HCT116 (cell line): Measurements from ENCODE around the gene TMEM181. TPM values are rescaled to one million over a fixed set of nuclear protein-coding genes. Genes with fewer than 3 reads are reported as not detected.

Experiments
- ATAC-seq: fragments of 200-7000 bp; cut with Tn5 transposase; 2 replicates; pipeline ENCODE4 v1.9.1; 2020; ENCODE audit warnings: mild to moderate bottlenecking, moderate library complexity
- BruUV-seq: library from RNA; stranded (reverse); fragments of 400-500 nt; replicated peaks from 2 replicates; lab custom pipeline; 2021; lab: Mats Ljungman, UMichigan
- CTCF ChIA-PET: fragments of 300-600 bp; sonication (Branson Sonifier 250); formaldehyde crosslinking; loops from one replicate; lab custom pipeline; 2021; ENCODE audit warnings: antibody characterized with exemption; lab: Charles Lee
- POLR2A ChIA-PET: fragments of 300-600, 350-600 bp; sonication (Branson Sonifier 250); formaldehyde crosslinking; loops from one replicate; lab custom pipeline; 2021; ENCODE audit warnings: antibody characterized with exemption; lab: Charles Lee
- RAD21 ChIA-PET, 2 experiments: fragments of 300-600 bp; sonication (Branson Sonifier 250); formaldehyde crosslinking; loops; one replicate each; lab custom pipeline; 2023; ENCODE audit warnings: low total read pairs in 2 of 2; ENCODE audit not compliant: uncharacterized antibody in 2 of 2, unreplicated experiment in 2 of 2, low non-redundant PET in 1 of 2; lab: Charles Lee
- DNase-seq: peaks from one replicate; pipeline ENCODE4 v3.0.0-alpha.2; 2010; ENCODE audit warnings: low read depth, low spot score
- H2AFZ ChIP-seq: fragments of 200-600 bp; shearing (Covaris generic), sonication (generic); 2 replicates; pipeline ENCODE4 v1.6.1; 2017; ENCODE audit warnings: low read depth, mixed run types, mixed read lengths, antibody characterized with exemption, low read length; ENCODE audit not compliant: poor library complexity, severe bottlenecking
- H3K27ac ChIP-seq: 2 replicates; pipeline ENCODE4 v1.5.1; 2012; ENCODE audit warnings: low read depth, low read length
- H3K27me3 ChIP-seq: fragments of 200-600 bp; sonication (generic); 2 replicates; pipeline ENCODE4 v1.6.1; 2016; ENCODE audit warnings: mixed run types, low read length, mixed read lengths; ENCODE audit not compliant: insufficient read depth
- H3K36me3 ChIP-seq, 2 experiments: fragments of 200-500 bp in 1 of 2; fragments of 200-600 bp in 1 of 2; sonication (Bioruptor generic) in 1 of 2; sonication (generic) in 1 of 2; 2 replicates each; pipeline versions ENCODE4 v1.5.1 to v1.6.1; 2014 to 2016; ENCODE audit warnings: low read length in 2 of 2, inconsistent platforms in 1 of 2, mixed read lengths in 1 of 2, mixed run types in 1 of 2; ENCODE audit not compliant: insufficient read depth in 2 of 2, control insufficient read depth in 1 of 2
- H3K4me1 ChIP-seq, 2 experiments: fragments of 200-600 bp in 1 of 2; sonication (generic) in 1 of 2; 2 replicates each; pipeline versions ENCODE4 v1.5.1 to v1.6.1; 2012 to 2017; ENCODE audit warnings: low read length in 2 of 2, inconsistent platforms in 1 of 2, mild to moderate bottlenecking in 1 of 2, mixed read lengths in 1 of 2, mixed run types in 1 of 2, moderate library complexity in 1 of 2; ENCODE audit not compliant: insufficient read depth in 2 of 2, control insufficient read depth in 1 of 2
- H3K4me2 ChIP-seq: fragments of 200-600 bp; sonication (generic); 2 replicates; pipeline ENCODE4 v1.6.1; 2017; ENCODE audit warnings: mixed run types, low read length, mixed read lengths
- H3K4me3 ChIP-seq, 2 experiments: fragments of 200-600 bp in 1 of 2; sonication (generic) in 1 of 2; replicated peaks in 1 of 2; 2 replicates each; pipeline ENCODE4 v1.5.1; 2011 to 2016; ENCODE audit warnings: low read length in 2 of 2, control low read depth in 1 of 2, low read depth in 1 of 2, mild to moderate bottlenecking in 1 of 2, mixed read lengths in 1 of 2, mixed run types in 1 of 2
- H3K79me2 ChIP-seq: fragments of 200-600 bp; sonication (generic); 2 replicates; pipeline ENCODE4 v1.6.1; 2017; ENCODE audit warnings: mild to moderate bottlenecking, mixed run types, low read length, moderate library complexity, mixed read lengths; ENCODE audit not compliant: insufficient read depth
- H3K9ac ChIP-seq: fragments of 200-600 bp; sonication (generic); 2 replicates; pipeline ENCODE4 v1.6.1; 2016; ENCODE audit warnings: low read length, mixed read lengths
- H3K9me2 ChIP-seq: fragments of 200-600 bp; sonication (generic), shearing (Covaris generic); 2 replicates; pipeline ENCODE4 v1.6.1; 2017; ENCODE audit warnings: mixed run types, mild to moderate bottlenecking, moderate library complexity; ENCODE audit not compliant: insufficient read depth
- H3K9me3 ChIP-seq, 2 experiments: fragments of 200-500 bp in 1 of 2; fragments of 200-600 bp in 1 of 2; sonication (Bioruptor generic) in 1 of 2; sonication (generic) in 1 of 2; 2 replicates each; pipeline ENCODE4 v1.6.1; 2014 to 2017; ENCODE audit warnings: low read length in 2 of 2, mixed read lengths in 2 of 2, inconsistent platforms in 1 of 2, low read depth in 1 of 2, mild to moderate bottlenecking in 1 of 2, mixed run types in 1 of 2, moderate library complexity in 1 of 2; ENCODE audit not compliant: control insufficient read depth in 1 of 2, insufficient read depth in 1 of 2
- H4K20me1 ChIP-seq: fragments of 200-600 bp; sonication (generic), shearing (Covaris generic); 2 replicates; pipeline ENCODE4 v1.6.1; 2017; ENCODE audit warnings: mixed run types, mild to moderate bottlenecking, moderate library complexity; ENCODE audit not compliant: insufficient read depth
- EGR1 ChIP-seq: IDR thresholded peaks from 2 replicates; pipeline ENCODE4 v1.6.1; 2012; ENCODE audit warnings: low read depth
- FOSL1 ChIP-seq: IDR thresholded peaks from 2 replicates; pipeline ENCODE4 v1.6.1; 2012; ENCODE audit warnings: low read depth
- POLR2AphosphoS5 ChIP-seq: IDR thresholded peaks from 2 replicates; pipeline ENCODE4 v1.6.1; 2011; ENCODE audit warnings: mild to moderate bottlenecking, low read depth, low read length, moderate library complexity
- RAD21 ChIP-seq: IDR thresholded peaks from 2 replicates; pipeline ENCODE4 v1.6.1; 2012; ENCODE audit warnings: low read depth, mild to moderate bottlenecking
- intact Hi-C: fragments of 100-400 bp; cut with micrococcal nuclease; formaldehyde crosslinking; loops from 2 replicates; pipeline ENCODE4 v1.10.0; 2022
- total RNA-seq: library from RNA; stranded (reverse); gene quantifications from one replicate; pipeline ENCODE4 v1.2.1, GENCODE V29; 2021; ENCODE audit not compliant: unreplicated experiment
- TF ChIP-seq, protein P1 (sequence below): IDR thresholded peaks from 2 replicates; pipeline ENCODE4 v1.6.1; 2012; ENCODE audit warnings: low read depth
- TF ChIP-seq, protein P2 (sequence below): IDR thresholded peaks from 2 replicates; pipeline ENCODE4 v1.6.1; 2012
- TF ChIP-seq, protein P3 (sequence below): IDR thresholded peaks from 2 replicates; pipeline ENCODE4 v1.6.1; 2012
- TF ChIP-seq, protein P4 (sequence below): IDR thresholded peaks from 2 replicates; pipeline ENCODE4 v1.6.1; 2011; ENCODE audit warnings: mild to moderate bottlenecking, low read length, moderate library complexity; ENCODE audit not compliant: insufficient replicate concordance; ENCODE audit errors: extremely low read depth
- TF ChIP-seq, protein P5 (sequence below), 3 experiments: fragments of 200-600 bp in 1 of 3; sonication (generic) in 1 of 3; IDR thresholded peaks in 2 of 3; conservative IDR thresholded peaks in 1 of 3; 2 replicates each; pipeline ENCODE4 v1.5.1; 2012 to 2017; ENCODE audit warnings: low read depth in 2 of 3, low read length in 2 of 3, antibody characterized with exemption in 1 of 3, borderline replicate concordance in 1 of 3, control low read depth in 1 of 3, mild to moderate bottlenecking in 1 of 3, mixed read lengths in 1 of 3, mixed run types in 1 of 3, moderate library complexity in 1 of 3; ENCODE audit not compliant: insufficient read depth in 1 of 3

Gene TMEM181
- total RNA-seq, 1 experiment from 2014 or later: 34.4 TPM

DNA sequence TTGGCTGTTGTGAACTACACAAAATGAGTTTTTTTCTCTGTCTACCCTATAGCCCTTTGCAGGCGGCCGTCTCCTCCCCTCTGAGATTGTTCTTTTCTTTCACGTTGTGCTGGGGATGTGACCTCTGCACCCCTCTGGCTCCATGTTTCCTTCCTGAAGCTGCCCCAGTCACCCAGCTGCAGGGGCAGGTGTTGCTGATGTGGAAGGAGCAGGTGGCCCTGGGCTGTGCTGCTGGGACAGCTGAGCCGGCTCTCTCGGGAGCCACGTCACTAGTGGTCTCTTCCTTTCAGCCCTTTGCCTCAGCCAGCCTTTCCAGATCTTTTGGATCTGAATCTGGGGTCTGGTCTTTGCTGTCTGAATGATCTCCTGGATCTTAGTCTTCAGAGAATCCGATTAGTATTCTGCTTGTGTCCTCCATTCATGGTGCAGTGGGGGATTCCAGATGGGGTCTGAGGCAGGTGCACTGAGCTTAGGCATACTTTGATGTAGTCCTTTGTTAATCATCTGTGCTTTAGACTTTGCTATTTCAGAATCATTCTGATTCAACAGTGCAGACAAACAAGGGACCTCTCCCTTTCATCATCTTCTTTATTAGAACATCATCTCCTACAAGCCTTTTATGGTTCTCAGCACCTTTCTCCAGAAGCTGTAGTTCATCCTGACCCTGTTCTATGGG is 31.4 kb downstream of the TMEM181 start:
- Histone ChIP-seq H2AFZ (no peak overlapping the region), H3K4me1 (no peaks in the 10 kb centered on the region), H3K9me2 (no peaks in the 10 kb centered on the region), H3K27me3 (no peaks in the 10 kb centered on the region), H3K36me3 (peaks cover 42 to 73% of the 10 kb centered on the region in 2 experiments; a peak in 3 of 4 replicates), H3K27ac (no peak overlapping the region), H3K79me2 (peaks cover 6% of the 10 kb centered on the region; the same call in 1 of the 2 replicates), H3K4me2 (no peak overlapping the region), H3K4me3 (no peak overlapping the region), H4K20me1 (no peaks in the 10 kb centered on the region), H3K9ac (no peak overlapping the region), H3K9me3 (no peaks in the 10 kb centered on the region)
- CTCF ChIA-PET: no interaction called here
- BruUV-seq: no TSS peak
- POLR2A ChIA-PET: no interaction called here
- intact Hi-C loops: no loop called here
- RAD21 ChIA-PET: no interaction called here
- ATAC-seq (no peak), DNase-seq (no peak)
- no peak for TF ChIP-seq POLR2AphosphoS5
- TF ChIP-seq, protein P1, sequence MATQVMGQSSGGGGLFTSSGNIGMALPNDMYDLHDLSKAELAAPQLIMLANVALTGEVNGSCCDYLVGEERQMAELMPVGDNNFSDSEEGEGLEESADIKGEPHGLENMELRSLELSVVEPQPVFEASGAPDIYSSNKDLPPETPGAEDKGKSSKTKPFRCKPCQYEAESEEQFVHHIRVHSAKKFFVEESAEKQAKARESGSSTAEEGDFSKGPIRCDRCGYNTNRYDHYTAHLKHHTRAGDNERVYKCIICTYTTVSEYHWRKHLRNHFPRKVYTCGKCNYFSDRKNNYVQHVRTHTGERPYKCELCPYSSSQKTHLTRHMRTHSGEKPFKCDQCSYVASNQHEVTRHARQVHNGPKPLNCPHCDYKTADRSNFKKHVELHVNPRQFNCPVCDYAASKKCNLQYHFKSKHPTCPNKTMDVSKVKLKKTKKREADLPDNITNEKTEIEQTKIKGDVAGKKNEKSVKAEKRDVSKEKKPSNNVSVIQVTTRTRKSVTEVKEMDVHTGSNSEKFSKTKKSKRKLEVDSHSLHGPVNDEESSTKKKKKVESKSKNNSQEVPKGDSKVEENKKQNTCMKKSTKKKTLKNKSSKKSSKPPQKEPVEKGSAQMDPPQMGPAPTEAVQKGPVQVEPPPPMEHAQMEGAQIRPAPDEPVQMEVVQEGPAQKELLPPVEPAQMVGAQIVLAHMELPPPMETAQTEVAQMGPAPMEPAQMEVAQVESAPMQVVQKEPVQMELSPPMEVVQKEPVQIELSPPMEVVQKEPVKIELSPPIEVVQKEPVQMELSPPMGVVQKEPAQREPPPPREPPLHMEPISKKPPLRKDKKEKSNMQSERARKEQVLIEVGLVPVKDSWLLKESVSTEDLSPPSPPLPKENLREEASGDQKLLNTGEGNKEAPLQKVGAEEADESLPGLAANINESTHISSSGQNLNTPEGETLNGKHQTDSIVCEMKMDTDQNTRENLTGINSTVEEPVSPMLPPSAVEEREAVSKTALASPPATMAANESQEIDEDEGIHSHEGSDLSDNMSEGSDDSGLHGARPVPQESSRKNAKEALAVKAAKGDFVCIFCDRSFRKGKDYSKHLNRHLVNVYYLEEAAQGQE: no peak

DNA sequence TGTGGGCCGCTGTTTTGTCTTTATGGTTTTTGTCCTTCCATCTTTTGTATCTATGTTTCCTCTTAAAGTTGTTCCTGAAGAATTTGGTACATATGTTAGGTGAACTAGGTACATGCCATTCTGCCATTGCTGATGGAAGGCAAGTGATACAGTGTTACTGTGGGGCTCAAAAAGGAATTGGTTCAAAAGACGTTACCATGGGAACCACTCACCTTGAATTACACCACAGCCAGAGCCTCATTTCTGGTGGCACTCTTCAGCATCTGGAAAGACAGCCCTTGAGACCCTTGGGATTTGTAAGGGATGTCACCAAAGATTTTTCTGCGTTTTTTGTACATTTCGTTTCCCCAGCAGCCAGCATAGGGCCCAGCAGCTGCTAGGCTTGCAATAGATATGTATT is 31.9 kb downstream of the TMEM181 start:
- BruUV-seq: no TSS peak
- no peaks in the 10 kb centered on the region for H3K27me3 ChIP-seq
- intact Hi-C loops: no loop called here

More for the DNA sequence above, 31.9 kb downstream of the TMEM181 start:
- RAD21 ChIA-PET: no interaction called here
- Histone ChIP-seq H3K9ac (no peak overlapping the region), H2AFZ (no peak overlapping the region), H3K9me2 (no peaks in the 10 kb centered on the region), H3K27ac (no peak overlapping the region), H3K79me2 (peaks cover 9% of the 10 kb centered on the region; the same call in 1 of the 2 replicates), H3K4me1 (no peaks in the 10 kb centered on the region), H3K4me2 (no peak overlapping the region), H3K9me3 (no peaks in the 10 kb centered on the region), H3K36me3 (peaks cover 37 to 71% of the 10 kb centered on the region in 2 experiments; a peak in 3 of 4 replicates), H3K4me3 (no peak overlapping the region), H4K20me1 (no peaks in the 10 kb centered on the region)
- TF ChIP-seq, protein P2, sequence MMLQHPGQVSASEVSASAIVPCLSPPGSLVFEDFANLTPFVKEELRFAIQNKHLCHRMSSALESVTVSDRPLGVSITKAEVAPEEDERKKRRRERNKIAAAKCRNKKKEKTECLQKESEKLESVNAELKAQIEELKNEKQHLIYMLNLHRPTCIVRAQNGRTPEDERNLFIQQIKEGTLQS: no peak
- TF ChIP-seq, protein P3, sequence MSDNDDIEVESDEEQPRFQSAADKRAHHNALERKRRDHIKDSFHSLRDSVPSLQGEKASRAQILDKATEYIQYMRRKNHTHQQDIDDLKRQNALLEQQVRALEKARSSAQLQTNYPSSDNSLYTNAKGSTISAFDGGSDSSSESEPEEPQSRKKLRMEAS: no peak
- no peak for TF ChIP-seq RAD21
- TF ChIP-seq, protein P4, sequence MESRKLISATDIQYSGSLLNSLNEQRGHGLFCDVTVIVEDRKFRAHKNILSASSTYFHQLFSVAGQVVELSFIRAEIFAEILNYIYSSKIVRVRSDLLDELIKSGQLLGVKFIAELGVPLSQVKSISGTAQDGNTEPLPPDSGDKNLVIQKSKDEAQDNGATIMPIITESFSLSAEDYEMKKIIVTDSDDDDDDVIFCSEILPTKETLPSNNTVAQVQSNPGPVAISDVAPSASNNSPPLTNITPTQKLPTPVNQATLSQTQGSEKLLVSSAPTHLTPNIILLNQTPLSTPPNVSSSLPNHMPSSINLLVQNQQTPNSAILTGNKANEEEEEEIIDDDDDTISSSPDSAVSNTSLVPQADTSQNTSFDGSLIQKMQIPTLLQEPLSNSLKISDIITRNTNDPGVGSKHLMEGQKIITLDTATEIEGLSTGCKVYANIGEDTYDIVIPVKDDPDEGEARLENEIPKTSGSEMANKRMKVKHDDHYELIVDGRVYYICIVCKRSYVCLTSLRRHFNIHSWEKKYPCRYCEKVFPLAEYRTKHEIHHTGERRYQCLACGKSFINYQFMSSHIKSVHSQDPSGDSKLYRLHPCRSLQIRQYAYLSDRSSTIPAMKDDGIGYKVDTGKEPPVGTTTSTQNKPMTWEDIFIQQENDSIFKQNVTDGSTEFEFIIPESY: no peak
- TF ChIP-seq, protein P5, sequence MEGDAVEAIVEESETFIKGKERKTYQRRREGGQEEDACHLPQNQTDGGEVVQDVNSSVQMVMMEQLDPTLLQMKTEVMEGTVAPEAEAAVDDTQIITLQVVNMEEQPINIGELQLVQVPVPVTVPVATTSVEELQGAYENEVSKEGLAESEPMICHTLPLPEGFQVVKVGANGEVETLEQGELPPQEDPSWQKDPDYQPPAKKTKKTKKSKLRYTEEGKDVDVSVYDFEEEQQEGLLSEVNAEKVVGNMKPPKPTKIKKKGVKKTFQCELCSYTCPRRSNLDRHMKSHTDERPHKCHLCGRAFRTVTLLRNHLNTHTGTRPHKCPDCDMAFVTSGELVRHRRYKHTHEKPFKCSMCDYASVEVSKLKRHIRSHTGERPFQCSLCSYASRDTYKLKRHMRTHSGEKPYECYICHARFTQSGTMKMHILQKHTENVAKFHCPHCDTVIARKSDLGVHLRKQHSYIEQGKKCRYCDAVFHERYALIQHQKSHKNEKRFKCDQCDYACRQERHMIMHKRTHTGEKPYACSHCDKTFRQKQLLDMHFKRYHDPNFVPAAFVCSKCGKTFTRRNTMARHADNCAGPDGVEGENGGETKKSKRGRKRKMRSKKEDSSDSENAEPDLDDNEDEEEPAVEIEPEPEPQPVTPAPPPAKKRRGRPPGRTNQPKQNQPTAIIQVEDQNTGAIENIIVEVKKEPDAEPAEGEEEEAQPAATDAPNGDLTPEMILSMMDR (IDR thresholded peaks at IDR 0.05 in 2 of 3, conservative IDR thresholded peaks at IDR 0.05 in 1 of 3; ENCODE audit: borderline replicate concordance in 1 of 3, insufficient read depth in 1 of 3, low read depth in 2 of 3, low read length in 2 of 3): no peak
- TF ChIP-seq EGR1: no peak
- no peak for TF ChIP-seq FOSL1
- POLR2A ChIA-PET: no interaction called here
- ATAC-seq (no peak), DNase-seq (no peak)
- CTCF ChIA-PET: no interaction called here
